Neural progenitor cell (in vitro differentiated cells): ENCODE measurements around the gene CALHM1.

Experiments used
- CTCF ChIP-seq: fragments of 200-600 bp; sonication (generic); IDR thresholded peaks from 2 replicates; pipeline ENCODE4 v1.5.1; 2017; ENCODE audit warnings: antibody characterized with exemption, mild to moderate bottlenecking
- EZH2 ChIP-seq: fragments of 200-600 bp; sonication (generic); IDR thresholded peaks from 2 replicates; pipeline ENCODE4 v1.6.1; 2017; ENCODE audit warnings: antibody characterized with exemption, mild to moderate bottlenecking, moderate library complexity
- EZH2phosphoT487 ChIP-seq: fragments of 200-600 bp; sonication (generic); IDR thresholded peaks from 2 replicates; pipeline ENCODE4 v1.6.1; 2017; ENCODE audit warnings: antibody characterized with exemption

- TF ChIP-seq CTCF: no peak
- no peak for TF ChIP-seq EZH2phosphoT487
- no peak for TF ChIP-seq EZH2
Observed at GRCh38 chr10:103498936-103499638, 40.4 kb upstream of the CALHM1 start.
